Measurements from ENCODE around the gene PLA2G4B.

Gene PLA2G4B

DNA sequence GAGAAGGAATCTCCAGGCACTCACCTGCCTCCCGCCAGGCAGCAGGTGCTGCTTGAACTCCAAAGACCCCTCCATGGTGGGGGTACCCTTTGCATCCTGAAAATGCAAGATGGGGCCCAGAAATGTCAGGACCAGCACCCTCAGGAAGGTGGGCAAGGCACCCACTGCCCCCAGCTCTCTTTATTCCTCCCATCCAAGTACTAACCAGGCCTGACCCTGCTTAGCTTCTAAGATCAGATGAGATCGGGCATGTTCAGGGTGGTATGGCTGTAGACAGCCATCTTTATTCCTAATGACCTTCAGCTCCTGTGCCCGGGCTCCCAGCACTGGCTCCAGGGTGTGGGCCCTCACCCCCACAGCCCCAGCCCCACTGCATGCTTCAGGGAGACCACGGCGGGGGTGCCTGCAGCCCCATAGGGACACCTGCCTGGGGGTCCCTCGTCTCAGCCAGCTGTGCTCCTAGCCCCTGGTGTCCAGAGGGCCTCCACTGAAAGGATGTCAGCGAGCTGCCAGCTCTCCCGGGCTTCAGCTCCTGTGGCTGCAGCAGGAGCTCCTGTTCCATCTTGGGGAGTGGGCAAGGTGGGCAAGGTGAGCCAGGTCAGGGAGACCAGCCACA lies 13.2 kb downstream of the PLA2G4B start:
- no peak for DNase-seq

DNA sequence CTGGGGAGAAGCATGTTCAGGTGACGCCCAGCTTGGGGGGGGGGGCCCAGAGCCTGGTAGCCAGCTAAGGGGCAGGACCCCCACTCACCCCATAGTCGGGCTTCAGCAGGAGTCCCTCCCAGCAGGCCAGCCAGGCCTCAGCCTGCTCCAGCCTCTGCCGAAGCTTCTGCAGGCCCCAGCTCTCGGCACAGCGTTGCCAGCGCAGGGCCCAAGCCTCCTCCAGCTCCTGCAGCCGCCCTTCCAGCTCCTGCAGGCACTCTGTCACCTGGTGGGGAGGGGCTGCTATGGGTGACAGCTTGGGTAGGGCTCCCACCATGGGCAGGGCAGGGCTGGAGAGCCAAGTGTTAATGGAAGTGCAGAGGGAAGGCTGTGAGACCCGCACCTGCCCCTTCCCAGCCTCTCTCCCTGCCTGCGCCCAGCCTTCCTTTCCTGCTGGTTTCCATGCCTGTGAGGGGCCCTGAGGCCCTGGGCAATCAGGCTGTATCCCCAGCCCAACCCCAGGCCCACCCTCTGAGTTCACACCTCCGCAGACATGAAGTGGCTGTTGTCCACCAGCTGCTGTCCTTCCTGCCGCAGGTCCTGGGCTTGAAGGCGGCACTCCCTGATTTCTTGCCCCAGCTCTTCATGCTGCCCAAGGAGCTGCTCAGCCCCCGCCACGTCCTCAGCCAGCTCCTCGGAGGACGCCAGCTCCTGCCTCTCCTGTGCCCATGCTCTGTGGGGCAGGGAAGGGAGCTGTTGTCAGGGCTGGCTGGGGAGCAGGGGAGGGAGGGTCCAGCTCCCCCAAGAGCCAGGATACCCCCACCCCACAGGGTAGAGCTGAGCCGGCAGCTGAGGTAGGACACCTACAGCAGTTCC lies 14.3 kb downstream of the PLA2G4B start:
- no peak for DNase-seq

DNA sequence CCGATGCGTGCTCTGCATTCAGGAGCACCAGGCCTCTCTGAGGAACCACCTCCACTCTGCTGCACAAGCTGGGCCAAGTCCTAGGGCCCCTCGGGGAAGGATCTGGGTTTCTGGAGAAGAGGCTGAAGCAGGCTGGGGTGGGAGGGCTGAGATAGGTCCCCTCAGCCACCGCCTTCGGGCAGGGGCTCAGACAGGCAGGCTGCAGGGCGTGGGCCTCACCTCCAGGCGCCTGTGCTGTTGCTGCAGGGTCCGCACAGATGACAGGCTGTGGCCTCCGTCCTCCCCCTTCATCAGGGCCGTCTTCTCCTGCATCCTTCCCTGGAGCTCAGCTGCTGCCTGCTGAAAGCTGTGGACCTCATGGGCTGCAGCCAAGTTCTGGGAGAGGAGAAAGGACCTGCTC lies 15.2 kb downstream of the PLA2G4B start:
- no peak for DNase-seq

DNA sequence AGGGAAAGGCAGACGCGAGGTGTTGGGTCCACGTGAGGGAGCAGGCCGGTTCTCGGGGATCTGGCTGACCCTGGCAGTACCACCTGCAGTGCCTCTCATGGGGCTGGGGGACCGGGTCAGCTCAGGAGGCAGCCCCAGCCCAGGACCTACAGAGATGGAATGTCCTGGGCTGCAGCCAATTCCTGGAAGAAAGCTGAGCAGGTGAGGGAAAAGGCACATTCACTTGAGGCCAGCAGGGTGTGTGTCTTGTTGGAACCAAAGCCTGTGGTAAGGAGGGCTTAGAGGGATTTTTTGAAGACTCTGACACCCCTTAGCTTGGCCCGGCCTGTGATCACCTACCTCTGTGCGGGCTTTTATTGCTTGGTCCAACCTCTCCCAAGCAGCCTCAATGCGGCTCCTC lies 15.8 kb downstream of the PLA2G4B start:
- DNase-seq: no peak

DNA sequence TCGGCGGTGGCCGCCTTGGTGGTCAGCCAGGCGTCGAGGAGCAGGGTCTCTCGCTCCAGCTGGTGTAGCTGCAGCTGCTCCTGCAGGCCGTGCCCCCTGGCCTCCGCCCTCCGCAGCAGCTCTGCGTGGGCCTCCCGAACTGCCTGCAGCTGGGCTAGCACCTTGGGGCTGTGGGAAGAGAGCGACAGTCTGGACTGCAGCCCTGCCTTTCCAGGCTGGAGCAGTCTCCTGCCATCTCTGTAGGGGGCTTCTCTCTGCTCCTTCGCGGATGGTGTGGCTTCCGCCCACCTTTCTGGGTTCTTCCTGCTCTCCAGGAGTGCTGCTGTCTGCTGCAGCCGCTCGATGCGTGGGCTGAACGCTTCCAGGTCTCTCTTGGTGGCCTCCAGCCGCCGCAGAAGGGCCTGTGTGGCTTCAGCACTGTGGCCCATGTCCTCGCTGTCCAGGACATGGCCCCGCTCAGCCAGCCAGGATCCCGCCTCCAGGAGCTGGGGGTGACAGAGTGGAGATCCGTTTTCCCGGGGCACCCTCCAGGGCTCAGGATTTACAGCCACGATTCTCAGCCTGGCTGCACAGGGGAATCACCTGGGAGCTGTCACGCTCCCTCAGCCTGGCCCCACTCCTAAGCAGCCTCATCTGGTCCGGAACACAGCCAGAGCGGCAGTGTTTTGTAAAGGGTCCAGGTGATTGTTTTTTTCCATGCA lies 16.8 kb downstream of the PLA2G4B start:
- DNase-seq: no peak

DNA sequence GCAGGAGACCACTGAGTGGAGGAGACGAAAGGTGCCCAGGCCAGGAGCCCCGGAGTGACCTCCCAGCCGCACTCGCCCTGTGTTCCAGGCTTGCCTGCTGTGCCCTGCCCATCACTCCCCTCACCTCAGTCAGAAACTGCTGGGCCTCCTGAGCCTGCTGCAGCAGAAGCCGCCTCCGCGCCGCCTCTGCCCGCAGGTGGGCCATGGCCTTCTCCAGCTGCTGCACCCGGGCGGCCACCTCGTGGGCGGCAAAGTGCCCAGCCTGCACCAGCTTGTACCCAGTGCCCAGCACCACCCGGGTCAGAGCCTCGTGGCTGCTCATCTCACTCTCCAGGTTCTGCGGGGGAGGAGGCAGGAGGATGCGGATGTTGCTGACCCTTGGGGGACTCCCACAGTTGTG lies 17.6 kb downstream of the PLA2G4B start:
- no peak for DNase-seq

DNA sequence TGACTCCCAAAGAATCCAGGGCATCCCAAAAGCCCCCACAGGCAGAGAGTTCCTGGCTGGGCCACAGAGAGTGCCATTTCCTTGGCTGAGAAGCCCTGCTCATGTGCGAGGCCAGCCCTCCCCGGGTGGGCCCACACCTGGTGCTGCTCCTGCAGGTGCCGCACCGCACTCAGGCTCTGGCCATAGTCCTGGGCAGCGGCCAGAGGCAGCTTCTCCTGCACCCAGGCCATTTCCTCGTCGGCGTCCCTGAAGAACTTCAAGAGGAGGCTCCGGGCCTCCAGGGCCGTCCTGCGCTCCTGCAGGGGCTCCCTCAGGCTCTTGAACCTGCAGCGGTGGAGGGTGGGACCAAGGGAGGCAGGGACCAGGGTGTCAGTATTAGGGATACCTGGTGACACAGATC lies 18.1 kb downstream of the PLA2G4B start:
- DNase-seq: no peak

DNA sequence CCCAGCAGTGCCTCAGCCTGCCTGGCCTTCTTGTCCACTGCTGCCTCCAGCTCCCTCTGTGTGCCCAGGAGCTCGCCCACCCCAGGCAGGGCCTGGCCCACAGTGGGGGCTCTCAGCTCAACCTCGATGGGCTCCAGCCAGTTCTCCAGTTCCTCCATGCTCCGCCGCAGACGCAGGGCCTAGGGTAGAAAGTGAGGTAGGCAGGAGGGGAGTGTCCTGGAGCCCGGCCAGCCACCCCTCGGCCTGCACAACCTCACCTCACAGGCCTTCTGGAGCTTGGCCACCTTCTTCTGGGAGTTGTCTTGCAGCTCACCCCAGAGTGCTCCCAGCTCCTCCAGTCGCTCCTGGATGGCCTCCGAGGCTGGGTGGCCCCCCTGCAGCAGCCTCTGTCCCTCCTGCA lies 18.7 kb downstream of the PLA2G4B start:
- no peak for DNase-seq

DNA sequence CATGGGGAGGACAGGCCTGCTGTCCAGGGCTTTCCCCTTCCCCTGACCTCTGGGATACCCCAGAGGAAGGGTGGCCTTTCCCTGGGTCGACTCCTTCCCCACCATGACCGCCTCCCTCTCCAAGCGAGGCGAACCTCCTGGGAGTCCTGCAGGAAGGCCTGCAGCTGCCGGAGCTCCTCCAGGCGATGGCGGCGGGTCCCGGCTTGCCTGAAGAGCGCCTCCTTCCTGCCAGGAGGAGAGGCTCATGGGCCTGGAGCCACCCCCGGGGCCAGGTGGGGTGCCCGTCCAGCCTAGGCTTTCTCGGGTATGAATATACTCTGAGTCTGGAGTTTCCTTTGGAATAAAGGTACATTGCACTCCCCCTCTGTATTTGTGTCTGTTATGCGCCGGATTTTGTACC lies 20.1 kb downstream of the PLA2G4B start:
- DNase-seq: no peak

DNA sequence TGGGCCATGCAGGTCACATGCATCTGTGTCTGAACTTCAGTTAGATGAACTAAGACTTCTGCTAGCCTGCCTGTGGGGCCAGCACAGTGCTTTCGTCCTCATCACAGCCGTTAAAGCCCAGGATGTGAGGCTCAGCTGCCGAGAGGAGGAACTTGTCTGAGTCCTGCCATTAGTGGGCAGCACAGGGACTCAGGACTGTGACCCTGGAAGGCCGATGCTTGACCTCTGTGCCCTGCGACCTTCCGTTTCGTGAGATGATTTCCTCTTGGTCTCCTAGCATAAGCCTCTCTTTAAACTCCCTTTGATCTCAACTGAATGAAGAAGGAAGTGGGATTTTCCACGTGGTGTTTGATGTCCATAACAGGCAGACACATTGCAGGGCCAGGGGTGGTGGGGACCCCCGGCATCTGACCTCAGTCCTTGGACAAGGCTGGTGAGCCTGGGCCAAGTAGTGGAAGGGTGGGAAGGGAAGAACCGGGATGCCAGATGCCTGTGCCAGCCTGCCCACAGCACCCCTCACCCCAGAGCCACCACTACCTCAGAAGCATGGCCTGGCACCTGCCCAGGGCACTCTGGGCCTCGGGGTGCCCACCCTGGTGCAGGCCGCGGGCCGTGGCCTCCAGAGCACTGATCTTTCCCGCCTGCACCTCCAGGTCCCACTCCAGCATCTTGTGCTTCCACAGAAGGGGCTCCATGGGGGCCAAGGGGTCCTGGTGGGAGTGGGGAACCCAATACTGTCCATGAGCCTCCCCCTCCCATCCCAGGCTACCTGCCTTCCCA lies 21.6 kb downstream of the PLA2G4B start:
- DNase-seq: no peak

DNA sequence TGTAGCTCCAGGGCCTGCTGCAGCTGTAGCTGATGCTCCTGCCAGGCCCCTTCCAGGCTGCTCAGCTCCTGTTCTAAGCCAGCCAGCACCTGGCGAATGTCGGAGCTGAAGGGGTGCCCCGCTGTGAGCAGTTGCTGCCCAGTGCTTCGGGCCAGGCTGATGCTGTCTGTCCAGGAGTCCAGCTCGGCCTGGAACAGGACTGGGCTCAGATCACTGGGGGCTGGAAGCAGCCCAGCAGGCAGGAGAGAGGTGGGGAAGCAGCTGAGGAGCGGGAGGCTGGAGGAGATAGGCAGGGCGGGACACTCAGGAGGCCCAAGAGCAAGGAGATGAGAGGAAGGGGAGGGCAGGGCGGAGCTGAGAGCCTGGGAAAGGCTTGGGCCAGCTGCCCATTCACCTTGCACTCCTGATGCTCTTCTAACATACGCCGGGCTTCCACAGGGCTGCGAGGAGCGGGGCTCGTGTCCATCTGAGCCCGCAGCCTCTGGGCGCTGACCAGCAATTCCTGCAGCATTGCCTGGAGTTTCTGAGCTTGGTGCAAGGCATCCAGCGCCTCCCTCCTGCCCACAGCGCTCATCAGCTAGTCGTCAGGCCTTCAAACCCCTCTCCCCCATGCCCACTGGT lies 23.2 kb downstream of the PLA2G4B start:
- no peak for DNase-seq

DNA sequence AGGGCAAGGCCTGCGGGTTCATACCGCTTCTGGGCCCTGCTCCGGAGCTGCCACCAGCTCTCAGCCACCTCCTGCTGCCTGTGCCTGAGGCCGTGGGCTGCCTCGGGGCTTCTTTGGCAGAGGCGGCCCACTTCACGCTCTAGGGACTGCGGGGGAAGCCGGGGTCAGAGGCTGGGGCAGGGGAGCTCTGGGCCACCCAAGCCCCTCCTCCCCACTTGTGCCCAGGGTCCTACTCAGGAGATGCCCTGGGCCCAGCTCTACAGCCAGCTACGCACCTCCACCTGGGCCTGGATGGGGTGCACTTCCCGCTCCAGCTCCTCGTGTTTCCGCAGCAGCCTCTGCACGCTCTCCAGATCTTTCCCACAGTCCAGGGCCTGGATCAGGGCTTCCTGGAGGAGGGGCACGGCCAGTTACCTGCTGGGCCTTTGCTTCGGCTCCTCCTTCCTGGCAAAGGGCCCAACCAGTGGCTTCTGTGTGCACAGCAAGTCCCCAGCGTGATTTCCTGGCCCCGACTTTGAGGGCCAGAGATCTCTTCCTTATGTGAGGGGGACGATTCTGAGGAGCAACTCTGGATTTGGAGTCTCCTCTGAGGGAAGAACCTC lies 24.0 kb downstream of the PLA2G4B start:
- no peak for DNase-seq

DNA sequence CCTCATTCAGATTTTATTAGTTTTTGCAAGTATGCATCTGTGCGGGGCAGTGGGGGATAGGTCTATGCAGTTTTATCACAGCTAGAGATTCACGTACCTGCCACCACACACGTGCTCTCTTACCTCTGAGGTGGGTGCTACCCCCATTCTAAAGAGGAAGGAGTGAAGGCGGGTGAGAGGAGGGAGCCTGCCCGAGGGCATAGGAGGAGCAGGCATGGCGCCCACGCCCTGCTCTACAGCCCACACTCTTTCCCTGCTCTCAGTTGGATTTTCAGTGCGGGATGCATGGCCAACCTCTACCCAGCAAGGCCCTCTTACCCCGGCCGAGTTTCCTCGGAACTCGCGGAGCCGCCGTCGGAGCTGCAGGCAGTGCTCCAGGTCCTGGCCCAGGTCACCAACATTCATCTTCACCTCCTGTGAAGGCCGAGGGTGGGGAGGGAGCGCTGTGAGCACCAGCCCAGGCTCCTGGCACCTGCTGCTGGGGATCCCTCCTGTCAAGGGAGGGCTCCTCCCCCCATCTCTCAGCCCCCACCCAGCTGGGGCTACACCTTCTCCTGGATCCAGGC lies 26.9 kb downstream of the PLA2G4B start:
- DNase-seq: no peak

DNA sequence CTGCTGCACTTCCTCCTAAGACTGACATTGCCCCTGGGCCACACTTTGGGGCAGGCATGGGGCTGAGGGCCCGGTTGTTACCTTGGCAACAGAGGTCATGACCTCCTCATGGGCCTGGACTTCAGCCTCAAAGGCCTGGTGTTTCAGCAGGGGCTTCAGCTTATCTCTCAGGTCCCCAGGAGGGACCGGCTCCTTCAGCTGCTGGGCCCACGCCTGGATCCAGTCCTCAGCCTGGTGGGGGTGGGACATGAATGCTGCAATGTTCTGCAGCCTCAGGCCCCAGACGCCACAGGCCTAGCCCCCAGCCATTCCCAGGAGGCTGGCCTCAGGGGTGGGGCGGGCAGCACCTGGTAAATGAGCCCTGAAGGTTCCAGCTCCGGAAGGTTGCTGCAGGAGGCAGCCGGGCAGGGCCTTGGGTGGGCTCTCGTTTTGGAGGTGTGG lies 27.6 kb downstream of the PLA2G4B start:
- no peak for DNase-seq

DNA sequence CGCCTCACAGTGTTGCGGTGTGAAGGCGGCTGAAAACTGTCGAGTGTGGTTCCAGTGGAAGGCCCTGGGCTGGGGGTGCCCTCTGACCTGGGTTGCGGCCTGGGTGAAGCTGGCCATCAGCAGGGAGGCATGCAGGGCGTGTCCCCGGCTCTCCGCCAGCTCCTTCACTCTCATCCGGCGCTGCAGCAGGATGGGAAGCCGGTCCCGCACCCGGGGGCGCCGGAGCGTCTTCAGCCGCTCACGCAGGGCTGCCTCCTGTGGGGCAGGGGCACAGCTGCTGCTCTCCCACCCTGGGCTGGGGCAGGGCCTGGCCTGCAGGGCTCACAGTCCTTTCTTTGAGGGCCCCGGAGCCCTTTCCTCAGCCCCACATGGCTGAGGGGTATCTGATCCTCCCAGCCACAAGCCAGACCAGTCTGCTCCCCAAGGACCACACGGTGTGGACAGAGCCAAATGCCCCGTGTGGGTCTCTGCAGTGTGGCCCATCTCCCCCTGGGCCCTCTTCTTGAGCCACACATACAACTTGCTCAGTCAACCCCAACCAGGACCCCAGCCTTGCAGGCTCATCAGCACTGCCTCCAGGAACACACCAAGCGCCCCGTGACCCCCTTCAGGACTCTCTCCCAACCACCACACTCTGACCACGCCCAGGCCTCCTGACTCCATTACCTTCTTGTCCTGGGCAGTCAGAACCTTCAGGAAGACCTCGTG lies 28.4 kb downstream of the PLA2G4B start:
- no peak for DNase-seq

DNA sequence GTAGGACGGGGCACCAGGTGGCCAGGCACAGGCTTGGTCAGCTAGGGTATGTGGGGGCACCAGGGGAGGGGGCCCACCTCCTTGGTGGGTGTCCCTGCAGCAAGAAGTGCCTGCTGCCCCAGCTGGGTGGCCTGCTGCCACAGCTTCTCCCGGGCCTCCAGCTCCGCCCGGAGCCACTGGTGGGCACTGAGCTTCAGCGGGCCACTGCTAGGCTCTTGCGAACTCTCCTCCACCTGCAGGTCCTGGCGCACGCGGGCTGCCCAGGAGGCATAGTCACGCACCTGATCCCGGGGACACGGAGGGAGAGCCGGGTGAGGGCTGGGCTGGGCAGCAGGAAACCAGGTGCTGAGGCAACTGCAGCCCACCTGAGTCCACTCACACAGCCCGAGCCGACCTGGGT lies 29.7 kb downstream of the PLA2G4B start:
- no peak for DNase-seq

DNA sequence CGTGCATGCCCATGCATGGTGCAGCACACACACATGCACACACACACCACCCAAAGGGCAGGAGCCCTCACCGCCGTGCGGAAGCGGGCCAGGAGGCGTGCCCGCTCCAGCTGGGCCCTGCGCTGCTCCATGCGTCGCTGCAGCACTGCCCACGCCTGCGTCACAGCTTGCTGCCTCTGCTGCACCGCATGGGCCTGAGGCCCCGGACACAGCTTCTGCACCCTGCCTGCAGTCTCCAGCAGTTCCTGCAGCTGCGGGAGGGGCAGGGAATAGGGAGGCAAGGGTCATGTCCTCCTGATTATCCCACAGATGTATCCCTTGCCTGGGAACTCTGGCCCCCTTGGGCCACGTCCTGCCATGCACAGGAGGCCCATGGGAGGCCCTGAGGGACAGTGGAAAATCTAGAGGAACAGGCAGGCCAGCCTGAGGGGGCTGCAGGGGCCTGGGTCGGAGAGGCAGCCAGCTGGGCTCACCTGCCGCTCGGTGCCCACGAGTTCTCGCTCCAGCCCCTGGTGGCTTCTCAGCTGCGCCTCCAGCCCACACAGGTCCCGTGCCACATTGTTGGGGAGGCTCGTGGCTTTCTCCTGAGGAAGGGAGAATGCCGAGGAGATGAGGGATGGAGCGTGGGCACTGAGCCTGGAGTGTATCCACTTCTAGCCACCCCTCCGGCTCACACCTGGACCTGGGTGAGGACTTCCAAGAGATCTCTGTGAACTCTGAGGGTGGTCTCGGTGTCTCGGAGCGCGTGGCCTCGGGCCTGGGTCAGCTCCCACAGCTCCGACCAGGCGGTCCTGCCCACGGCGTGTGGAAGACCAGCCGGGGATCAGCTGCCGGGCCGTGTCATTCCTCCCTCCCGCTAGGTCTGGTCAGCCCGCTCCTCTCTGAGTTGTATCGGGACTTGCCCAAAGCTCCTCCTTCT lies 31.4 kb downstream of the PLA2G4B start:
- DNase-seq: no peak

DNA sequence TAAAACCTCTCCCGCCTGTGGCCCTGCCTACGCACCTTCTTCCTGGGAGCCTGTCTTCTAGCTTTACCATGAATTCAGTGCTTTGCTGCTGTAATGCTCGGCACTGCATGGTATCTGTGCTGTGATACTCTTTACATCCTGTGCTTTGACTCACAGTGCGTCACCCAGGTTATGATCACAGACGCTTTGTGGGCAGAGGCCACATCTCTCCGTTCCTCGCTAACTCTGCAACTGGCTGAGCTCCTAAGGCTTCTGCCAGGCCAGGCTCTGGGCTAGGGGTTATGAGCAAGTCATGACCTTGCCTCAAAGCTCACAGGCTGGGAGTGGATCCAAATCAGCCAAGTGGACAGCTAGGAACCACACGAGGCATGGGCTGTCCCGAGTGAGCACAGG lies 32.0 kb downstream of the PLA2G4B start:
- no peak for DNase-seq

DNA sequence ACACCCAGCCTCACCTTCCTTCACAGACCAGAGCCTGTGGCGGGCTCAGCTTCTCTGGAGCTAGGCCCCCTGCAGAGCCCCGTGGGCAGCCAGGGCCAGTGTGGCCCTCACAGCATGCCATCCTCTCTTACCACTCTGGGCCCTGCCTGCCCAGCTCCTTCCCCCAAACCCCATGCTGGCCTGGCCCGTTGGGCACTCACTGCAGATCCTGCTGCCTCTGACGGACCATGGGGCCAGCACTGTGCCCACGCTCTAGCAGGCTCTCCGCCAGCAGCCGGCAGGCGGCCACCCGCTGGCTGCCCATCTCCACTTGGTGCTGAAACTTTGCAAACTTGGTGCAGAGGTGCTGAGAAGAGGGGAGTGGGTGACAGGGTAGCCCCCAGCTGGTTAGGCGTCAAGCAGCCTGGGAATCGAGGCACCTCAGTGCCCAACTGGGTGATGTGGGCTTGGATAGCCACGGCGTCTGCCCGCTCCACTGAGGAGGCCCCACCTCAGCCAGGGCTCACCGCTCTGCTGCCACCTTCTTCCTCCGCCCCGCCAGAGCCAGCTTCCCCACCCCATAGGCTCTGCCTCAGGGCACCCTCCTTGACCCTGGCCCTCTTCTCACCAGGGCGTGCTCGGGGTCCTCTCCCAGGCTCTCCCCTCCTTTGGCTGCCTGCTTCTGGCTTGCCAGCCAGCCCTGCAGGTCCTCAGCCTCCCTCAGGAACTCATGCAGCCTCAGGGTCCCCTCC lies 32.7 kb downstream of the PLA2G4B start:
- no peak for DNase-seq
